ENCODE measurements around the gene DIAPH2. TPM values are rescaled to one million over a fixed set of nuclear protein-coding genes. Genes with fewer than 3 reads are reported as not detected.

The DIAPH2 gene
- total RNA-seq, 1 experiment from 2014 or later: 15.9 TPM

DNA sequence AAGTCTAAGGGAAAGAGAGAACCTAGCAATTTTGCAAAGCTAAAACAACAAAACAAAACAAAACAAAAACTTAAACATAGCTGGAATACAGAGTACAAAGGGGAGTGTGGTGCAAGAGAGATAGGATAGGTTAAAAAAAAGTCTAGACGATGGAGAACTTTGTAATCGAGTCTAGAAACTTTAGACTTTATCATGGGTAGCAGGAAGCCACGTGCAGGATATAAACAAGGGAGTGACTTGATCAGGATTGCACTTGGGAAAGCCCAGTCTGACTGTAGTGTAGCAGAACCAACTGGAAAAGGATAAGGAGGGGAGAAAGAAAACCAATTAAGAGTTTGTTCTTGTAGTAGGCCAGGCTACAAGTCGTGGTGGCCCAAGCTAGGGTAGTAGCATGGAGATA is 949.2 kb downstream of the DIAPH2 start:
- TF ChIP-seq AFF4 (CRISPR knock-in tag; IDR thresholded peaks at IDR 0.05; ENCODE audit: borderline replicate concordance): no peak
- TF ChIP-seq SMAD3 (CRISPR knock-in tag; IDR thresholded peaks at IDR 0.05; ENCODE audit: borderline replicate concordance): no peak
- no peak for TF ChIP-seq ESRRA (CRISPR knock-in tag; IDR thresholded peaks at IDR 0.05; ENCODE audit: borderline replicate concordance)
- no peak for TF ChIP-seq NR3C1 (CRISPR knock-in tag; conservative IDR thresholded peaks at IDR 0.05; ENCODE audit: low read depth)
- no peak for TF ChIP-seq PRDM15 (CRISPR knock-in tag; IDR thresholded peaks at IDR 0.05)
- TF ChIP-seq CREB1 (CRISPR knock-in tag; IDR thresholded peaks at IDR 0.05): no peak
- TF ChIP-seq, protein P1, sequence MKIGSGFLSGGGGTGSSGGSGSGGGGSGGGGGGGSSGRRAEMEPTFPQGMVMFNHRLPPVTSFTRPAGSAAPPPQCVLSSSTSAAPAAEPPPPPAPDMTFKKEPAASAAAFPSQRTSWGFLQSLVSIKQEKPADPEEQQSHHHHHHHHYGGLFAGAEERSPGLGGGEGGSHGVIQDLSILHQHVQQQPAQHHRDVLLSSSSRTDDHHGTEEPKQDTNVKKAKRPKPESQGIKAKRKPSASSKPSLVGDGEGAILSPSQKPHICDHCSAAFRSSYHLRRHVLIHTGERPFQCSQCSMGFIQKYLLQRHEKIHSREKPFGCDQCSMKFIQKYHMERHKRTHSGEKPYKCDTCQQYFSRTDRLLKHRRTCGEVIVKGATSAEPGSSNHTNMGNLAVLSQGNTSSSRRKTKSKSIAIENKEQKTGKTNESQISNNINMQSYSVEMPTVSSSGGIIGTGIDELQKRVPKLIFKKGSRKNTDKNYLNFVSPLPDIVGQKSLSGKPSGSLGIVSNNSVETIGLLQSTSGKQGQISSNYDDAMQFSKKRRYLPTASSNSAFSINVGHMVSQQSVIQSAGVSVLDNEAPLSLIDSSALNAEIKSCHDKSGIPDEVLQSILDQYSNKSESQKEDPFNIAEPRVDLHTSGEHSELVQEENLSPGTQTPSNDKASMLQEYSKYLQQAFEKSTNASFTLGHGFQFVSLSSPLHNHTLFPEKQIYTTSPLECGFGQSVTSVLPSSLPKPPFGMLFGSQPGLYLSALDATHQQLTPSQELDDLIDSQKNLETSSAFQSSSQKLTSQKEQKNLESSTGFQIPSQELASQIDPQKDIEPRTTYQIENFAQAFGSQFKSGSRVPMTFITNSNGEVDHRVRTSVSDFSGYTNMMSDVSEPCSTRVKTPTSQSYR (CRISPR knock-in tag; IDR thresholded peaks at IDR 0.05): no peak
- TF ChIP-seq, protein P2, sequence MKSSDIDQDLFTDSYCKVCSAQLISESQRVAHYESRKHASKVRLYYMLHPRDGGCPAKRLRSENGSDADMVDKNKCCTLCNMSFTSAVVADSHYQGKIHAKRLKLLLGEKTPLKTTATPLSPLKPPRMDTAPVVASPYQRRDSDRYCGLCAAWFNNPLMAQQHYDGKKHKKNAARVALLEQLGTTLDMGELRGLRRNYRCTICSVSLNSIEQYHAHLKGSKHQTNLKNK (CRISPR knock-in tag; IDR thresholded peaks at IDR 0.05): no peak
- TF ChIP-seq, protein P3, sequence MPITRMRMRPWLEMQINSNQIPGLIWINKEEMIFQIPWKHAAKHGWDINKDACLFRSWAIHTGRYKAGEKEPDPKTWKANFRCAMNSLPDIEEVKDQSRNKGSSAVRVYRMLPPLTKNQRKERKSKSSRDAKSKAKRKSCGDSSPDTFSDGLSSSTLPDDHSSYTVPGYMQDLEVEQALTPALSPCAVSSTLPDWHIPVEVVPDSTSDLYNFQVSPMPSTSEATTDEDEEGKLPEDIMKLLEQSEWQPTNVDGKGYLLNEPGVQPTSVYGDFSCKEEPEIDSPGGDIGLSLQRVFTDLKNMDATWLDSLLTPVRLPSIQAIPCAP (CRISPR knock-in tag; IDR thresholded peaks at IDR 0.05): no peak
- TF ChIP-seq JAZF1 (CRISPR knock-in tag; IDR thresholded peaks at IDR 0.05): no peak
- no peak for TF ChIP-seq NFYB (CRISPR knock-in tag; conservative IDR thresholded peaks at IDR 0.05; ENCODE audit: low read depth)
- no peak for TF ChIP-seq ATF1 (CRISPR knock-in tag; IDR thresholded peaks at IDR 0.05)
- no peak for TF ChIP-seq NR1H2 (CRISPR knock-in tag; IDR thresholded peaks at IDR 0.05)
- no peak for TF ChIP-seq OVOL2 (CRISPR knock-in tag; IDR thresholded peaks at IDR 0.05; ENCODE audit: borderline replicate concordance)
- TF ChIP-seq PRRX2 (CRISPR knock-in tag; IDR thresholded peaks at IDR 0.05): no peak
- no peak for TF ChIP-seq CBFB (CRISPR knock-in tag; IDR thresholded peaks at IDR 0.05; ENCODE audit: low read depth)
- TF ChIP-seq, protein P4, sequence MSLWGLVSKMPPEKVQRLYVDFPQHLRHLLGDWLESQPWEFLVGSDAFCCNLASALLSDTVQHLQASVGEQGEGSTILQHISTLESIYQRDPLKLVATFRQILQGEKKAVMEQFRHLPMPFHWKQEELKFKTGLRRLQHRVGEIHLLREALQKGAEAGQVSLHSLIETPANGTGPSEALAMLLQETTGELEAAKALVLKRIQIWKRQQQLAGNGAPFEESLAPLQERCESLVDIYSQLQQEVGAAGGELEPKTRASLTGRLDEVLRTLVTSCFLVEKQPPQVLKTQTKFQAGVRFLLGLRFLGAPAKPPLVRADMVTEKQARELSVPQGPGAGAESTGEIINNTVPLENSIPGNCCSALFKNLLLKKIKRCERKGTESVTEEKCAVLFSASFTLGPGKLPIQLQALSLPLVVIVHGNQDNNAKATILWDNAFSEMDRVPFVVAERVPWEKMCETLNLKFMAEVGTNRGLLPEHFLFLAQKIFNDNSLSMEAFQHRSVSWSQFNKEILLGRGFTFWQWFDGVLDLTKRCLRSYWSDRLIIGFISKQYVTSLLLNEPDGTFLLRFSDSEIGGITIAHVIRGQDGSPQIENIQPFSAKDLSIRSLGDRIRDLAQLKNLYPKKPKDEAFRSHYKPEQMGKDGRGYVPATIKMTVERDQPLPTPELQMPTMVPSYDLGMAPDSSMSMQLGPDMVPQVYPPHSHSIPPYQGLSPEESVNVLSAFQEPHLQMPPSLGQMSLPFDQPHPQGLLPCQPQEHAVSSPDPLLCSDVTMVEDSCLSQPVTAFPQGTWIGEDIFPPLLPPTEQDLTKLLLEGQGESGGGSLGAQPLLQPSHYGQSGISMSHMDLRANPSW (CRISPR knock-in tag; conservative IDR thresholded peaks at IDR 0.05; ENCODE audit: low read depth): no peak
- no peak for TF ChIP-seq ZNF396 (CRISPR knock-in tag; IDR thresholded peaks at IDR 0.05; ENCODE audit: borderline replicate concordance)
- TF ChIP-seq ZNF263 (CRISPR knock-in tag; IDR thresholded peaks at IDR 0.05; ENCODE audit: low read depth): no peak
- Mint-ChIP-seq H3K27ac (no peak overlapping the region), H3K9me3 (no peaks in the 10 kb centered on the region), H3K36me3 (no peaks in the 10 kb centered on the region), H3K4me1 (peaks cover 26% of the 10 kb centered on the region), H3K4me3 (no peak overlapping the region), H3K27me3 (ENCODE audit: low read depth) (no peaks in the 10 kb centered on the region)
- no peak for DNase-seq (ENCODE audit: low spot score)
- ATAC-seq: no peak
- ChIA-PET POLR2A (no interaction called here), CTCF (no interaction called here)
